HepG2 (cell line): ENCODE measurements around the gene VPS9D1. TPM values are rescaled to one million over a fixed set of nuclear protein-coding genes. Genes with fewer than 3 reads are reported as not detected.
A peak's percentile ranks its signal among the peaks of the same experiment; 100 is the strongest.

ENCODE experiments used
- AFF4 ChIP-seq: sonication (generic); formaldehyde crosslinking; IDR thresholded peaks from 2 replicates; pipeline ENCODE4 v1.4.0; 2020; ENCODE audit warnings: missing genetic modification reagents
- AGO1 ChIP-seq: fragments of 200-400 bp; formaldehyde crosslinking; IDR thresholded peaks from 2 replicates; pipeline ENCODE4 v1.6.1; 2017; ENCODE audit warnings: mild to moderate bottlenecking, low read depth, low read length, moderate library complexity; ENCODE audit not compliant: poor library complexity, severe bottlenecking
- AHR ChIP-seq: IDR thresholded peaks from 2 replicates; pipeline ENCODE4 v1.6.1; 2018; ENCODE audit warnings: missing genetic modification reagents, missing compliant biosample characterization
- ARNT2 ChIP-seq: sonication (generic); formaldehyde crosslinking; IDR thresholded peaks from 2 replicates; pipeline ENCODE4 v1.8.0; 2022; ENCODE audit warnings: mild to moderate bottlenecking, low read depth, missing genetic modification reagents, moderate library complexity
- BRF2 ChIP-seq: sonication (generic); formaldehyde crosslinking; IDR thresholded peaks from 2 replicates; pipeline ENCODE4 v1.8.1; 2022; ENCODE audit warnings: mild to moderate bottlenecking, missing genetic modification reagents
- CCAR2 ChIP-seq: fragments of 200-400 bp; formaldehyde crosslinking; optimal IDR thresholded peaks from 2 replicates; pipeline ENCODE3; 2018; ENCODE audit warnings: low read depth, mild to moderate bottlenecking, low read length, moderate library complexity
- DBP ChIP-seq: sonication (generic); formaldehyde crosslinking; IDR thresholded peaks from 2 replicates; pipeline ENCODE4 v1.4.0; 2020; ENCODE audit warnings: missing genetic modification reagents; ENCODE audit errors: not compliant biosample characterization
- IKZF5 ChIP-seq: IDR thresholded peaks from 2 replicates; pipeline ENCODE4 v1.6.1; 2018; ENCODE audit warnings: missing genetic modification reagents, mild to moderate bottlenecking, missing compliant biosample characterization
- MYNN ChIP-seq: sonication (generic); formaldehyde crosslinking; IDR thresholded peaks from 2 replicates; pipeline ENCODE4 v1.4.0; 2020; ENCODE audit warnings: mild to moderate bottlenecking, low read depth, missing genetic modification reagents
- STAG1 ChIP-seq: sonication (generic); formaldehyde crosslinking; IDR thresholded peaks from 2 replicates; pipeline ENCODE4 v1.4.0; 2020; ENCODE audit warnings: missing genetic modification reagents
- THYN1 ChIP-seq: sonication (generic); formaldehyde crosslinking; IDR thresholded peaks from 2 replicates; pipeline ENCODE4 v1.8.1; 2023; ENCODE audit warnings: low read depth, mild to moderate bottlenecking, moderate library complexity, missing genetic modification reagents, borderline replicate concordance
- ZBTB42 ChIP-seq: sonication (generic); formaldehyde crosslinking; IDR thresholded peaks from 2 replicates; pipeline ENCODE4 v1.5.0; 2020; ENCODE audit warnings: mild to moderate bottlenecking, missing genetic modification reagents
- ZHX1 ChIP-seq: sonication (generic); formaldehyde crosslinking; IDR thresholded peaks from 2 replicates; pipeline ENCODE4 v1.8.1; 2022; ENCODE audit warnings: low read depth, mild to moderate bottlenecking, missing genetic modification reagents
- ZNF234 ChIP-seq: sonication (generic); formaldehyde crosslinking; conservative IDR thresholded peaks from 2 replicates; pipeline ENCODE4 v1.5.1; 2020; ENCODE audit warnings: mild to moderate bottlenecking, missing genetic modification reagents
- ZNF3 ChIP-seq: IDR thresholded peaks from 2 replicates; pipeline ENCODE4 v1.7.0; 2017; ENCODE audit warnings: inconsistent platforms
- ZNF317 ChIP-seq: sonication (generic); formaldehyde crosslinking; IDR thresholded peaks from 2 replicates; pipeline ENCODE4 v1.5.0; 2020; ENCODE audit warnings: mild to moderate bottlenecking, missing genetic modification reagents
- ZNF501 ChIP-seq: sonication (generic); formaldehyde crosslinking; IDR thresholded peaks from 2 replicates; pipeline ENCODE4 v1.5.1; 2020; ENCODE audit warnings: mild to moderate bottlenecking, moderate library complexity, missing genetic modification reagents
- ZNF619 ChIP-seq: sonication (generic); formaldehyde crosslinking; IDR thresholded peaks from 2 replicates; pipeline ENCODE4 v1.4.0; 2020; ENCODE audit warnings: mild to moderate bottlenecking, missing genetic modification reagents
- ZNF674 ChIP-seq: sonication (generic); formaldehyde crosslinking; IDR thresholded peaks from 2 replicates; pipeline ENCODE4 v1.5.0; 2020; ENCODE audit warnings: low read depth, mild to moderate bottlenecking, missing genetic modification reagents
- ZNF720 ChIP-seq: sonication (generic); formaldehyde crosslinking; IDR thresholded peaks from 2 replicates; pipeline ENCODE4 v1.4.0; 2020; ENCODE audit warnings: missing genetic modification reagents
- polyA plus RNA-seq, 8 experiments: library from polyadenylated mRNA; depleted of rRNA in 3 of 8; stranded (reverse) in 7 of 8; unstranded in 1 of 8; fragments of >200 nt; fragmentation: Illumina TruSeq in 4 of 8; extraction: Trizol in 4 of 8; gene quantifications; 2 replicates each; pipeline versions ENCODE4 v1.2.1 to v1.2.3, GENCODE V29; 2011 to 2016; ENCODE audit warnings: low read depth in 4 of 8, missing spikeins in 1 of 8, mixed read lengths in 1 of 8; ENCODE audit not compliant: insufficient read depth in 1 of 8
- total RNA-seq, 5 experiments: library from RNA; depleted of rRNA; stranded (reverse); fragments of >200 nt; fragmentation: Illumina TruSeq; extraction: Trizol; gene quantifications; 2 replicates each; pipeline ENCODE4 v1.2.3, GENCODE V29; 2016; ENCODE audit warnings: low read depth in 1 of 5

Gene VPS9D1
- total and polyA plus RNA-seq, 2 of the 13 experiments (the other 11 are each of a cell fraction or from before 2014, with no cell fraction given) = 10.1 to 13.2 TPM

GRCh38 chr16:89658221-89658879 lies 62.3 kb downstream of the VPS9D1 start (continued):
- TF ChIP-seq AFF4 (CRISPR knock-in tag) (0 out of 2 replicates have a peak, but pooled peaks have one; percentile 8), CCAR2 (no peak), STAG1 (CRISPR knock-in tag) (no peak), THYN1 (CRISPR knock-in tag) (no peak), AGO1 (no peak), ZNF3 (CRISPR knock-in tag) (no peak), ZBTB42 (peak; percentile 46; the same call in 1 of the 2 replicates), ZNF720 (CRISPR knock-in tag) (no peak), ZNF674 (CRISPR knock-in tag) (0 out of 2 replicates have a peak, but pooled peaks have one; percentile 73), AHR (CRISPR knock-in tag) (no peak), DBP (no peak), BRF2 (CRISPR knock-in tag) (no peak), MYNN (CRISPR knock-in tag) (no peak), ZNF501 (CRISPR knock-in tag) (peak; percentile 51; the same call in 1 of the 2 replicates), ZNF619 (CRISPR knock-in tag) (no peak), IKZF5 (CRISPR knock-in tag) (no peak), ZHX1 (CRISPR knock-in tag) (0 out of 2 replicates have a peak, but pooled peaks have one; percentile 22), ARNT2 (CRISPR knock-in tag) (no peak; the same call in 1 of the 2 replicates), ZNF234 (CRISPR knock-in tag) (peak; percentile 80; the same call in 1 of the 2 replicates), ZNF317 (CRISPR knock-in tag) (peak; percentile 39; the same call in 1 of the 2 replicates)
